ENCODE results near the gene SPINK9. TPM values are rescaled to one million over a fixed set of nuclear protein-coding genes. Genes with fewer than 3 reads are reported as not detected.

The SPINK9 gene
- total RNA-seq = 0.40 TPM in 1 of 2 replicates, not detected in the other
- polyA plus RNA-seq = not detected in 2 replicates

GRCh38 chr5:148335259-148335658, at the start of gene SPINK9:
Gene SPINK9, plus strand, starts transcription at chr5:148335559. Its CDS starts 55 bp downstream, at chr5:148335614.
- 90% methylated on average over 3 of the region's 3 CpGs for WGBS (ENCODE audit: low lambda C conversion rate, missing lambda C conversion rate)
- Histone ChIP-seq H2AFZ (no peak within 1 kb of the TSS), H3K27ac (no peak within 1 kb of the TSS), H3K4me1 (ENCODE audit: insufficient read depth) (no peaks in the 10 kb centered on the region), H3K4me2 (no peak within 1 kb of the TSS), H3K36me3 (replicated peaks; ENCODE audit: insufficient read depth, low read depth) (no peaks in the 10 kb centered on the region), H3K9me2 (replicated peaks; ENCODE audit: insufficient read depth) (no peaks in the 10 kb centered on the region), H3K27me3 (no peaks in the 10 kb centered on the region), H3K79me2 (no peaks in the 10 kb centered on the region), H3K4me3 (no peak within 1 kb of the TSS), H4K20me1 (ENCODE audit: insufficient read depth, poor library complexity, severe bottlenecking) (no peaks in the 10 kb centered on the region), H3K9me3 (ENCODE audit: low read depth) (no peaks in the 10 kb centered on the region)
- DNase-seq (ENCODE audit: low spot score) = no peak
- TF ChIP-seq EZH2phosphoT487 (IDR thresholded peaks at IDR 0.05; ENCODE audit: low read depth, severe bottlenecking, unreplicated experiment) = no peak
- no peak for TF ChIP-seq EZH2 (IDR thresholded peaks at IDR 0.05; ENCODE audit: borderline replicate concordance)
- no peak for TF ChIP-seq CTCF (IDR thresholded peaks at IDR 0.05; ENCODE audit: poor library complexity)

- 47% methylated on average over 6 of the region's 6 CpGs for WGBS (ENCODE audit: low lambda C conversion rate, missing lambda C conversion rate)
- no peaks in the 10 kb centered on the region for H3K27me3 ChIP-seq
- H3K27ac ChIP-seq = no peak overlapping the region
- no peaks in the 10 kb centered on the region for H3K9me3 ChIP-seq (ENCODE audit: low read depth)
- peak; percentile 52 for DNase-seq (ENCODE audit: low spot score)
- H4K20me1 ChIP-seq (ENCODE audit: insufficient read depth, poor library complexity, severe bottlenecking) = no peaks in the 10 kb centered on the region
- no peaks in the 10 kb centered on the region for H3K36me3 ChIP-seq (replicated peaks; ENCODE audit: insufficient read depth, low read depth)
- H3K4me3 ChIP-seq = no peak overlapping the region
- TF ChIP-seq EZH2 (IDR thresholded peaks at IDR 0.05; ENCODE audit: borderline replicate concordance) (no peak), CTCF (IDR thresholded peaks at IDR 0.05; ENCODE audit: poor library complexity) (peak; percentile 67)
- H3K9me2 ChIP-seq (replicated peaks; ENCODE audit: insufficient read depth) = no peaks in the 10 kb centered on the region
- H2AFZ ChIP-seq = no peak overlapping the region
- H3K4me2 ChIP-seq = no peak overlapping the region
- H3K79me2 ChIP-seq = no peaks in the 10 kb centered on the region
- H3K4me1 ChIP-seq (ENCODE audit: insufficient read depth) = no peaks in the 10 kb centered on the region
These were observed 44.8 kb upstream of the SPINK9 start for GRCh38 chr5:148290271-148291195.

GRCh38 chr5:148297731-148298130, 37.6 kb upstream of the SPINK9 start:
- Histone ChIP-seq H3K79me2 (no peaks in the 10 kb centered on the region), H3K27ac (no peak overlapping the region), H3K4me1 (ENCODE audit: insufficient read depth) (no peaks in the 10 kb centered on the region), H3K9me2 (replicated peaks; ENCODE audit: insufficient read depth) (no peaks in the 10 kb centered on the region), H3K4me3 (no peak overlapping the region), H3K4me2 (no peak overlapping the region), H3K9me3 (ENCODE audit: low read depth) (no peaks in the 10 kb centered on the region), H4K20me1 (ENCODE audit: insufficient read depth, poor library complexity, severe bottlenecking) (no peaks in the 10 kb centered on the region), H3K36me3 (replicated peaks; ENCODE audit: insufficient read depth, low read depth) (no peaks in the 10 kb centered on the region), H3K27me3 (peaks cover 3% of the 10 kb centered on the region), H2AFZ (no peak overlapping the region)
- TF ChIP-seq EZH2 (IDR thresholded peaks at IDR 0.05; ENCODE audit: borderline replicate concordance) (no peak), EZH2phosphoT487 (IDR thresholded peaks at IDR 0.05; ENCODE audit: low read depth, severe bottlenecking, unreplicated experiment) (no peak), CTCF (IDR thresholded peaks at IDR 0.05; ENCODE audit: poor library complexity) (no peak)
- 70% methylated on average over 4 of the region's 4 CpGs for WGBS (ENCODE audit: low lambda C conversion rate, missing lambda C conversion rate)
- DNase-seq (ENCODE audit: low spot score) = no peak

All from hepatocyte (in vitro differentiated cells).